ENCODE results near the gene ROBO3. TPM values are rescaled to one million over a fixed set of nuclear protein-coding genes. Genes with fewer than 3 reads are reported as not detected.

Gene ROBO3
- total RNA-seq, 1 donor from 2014 or later = 14.1 TPM

DNA sequence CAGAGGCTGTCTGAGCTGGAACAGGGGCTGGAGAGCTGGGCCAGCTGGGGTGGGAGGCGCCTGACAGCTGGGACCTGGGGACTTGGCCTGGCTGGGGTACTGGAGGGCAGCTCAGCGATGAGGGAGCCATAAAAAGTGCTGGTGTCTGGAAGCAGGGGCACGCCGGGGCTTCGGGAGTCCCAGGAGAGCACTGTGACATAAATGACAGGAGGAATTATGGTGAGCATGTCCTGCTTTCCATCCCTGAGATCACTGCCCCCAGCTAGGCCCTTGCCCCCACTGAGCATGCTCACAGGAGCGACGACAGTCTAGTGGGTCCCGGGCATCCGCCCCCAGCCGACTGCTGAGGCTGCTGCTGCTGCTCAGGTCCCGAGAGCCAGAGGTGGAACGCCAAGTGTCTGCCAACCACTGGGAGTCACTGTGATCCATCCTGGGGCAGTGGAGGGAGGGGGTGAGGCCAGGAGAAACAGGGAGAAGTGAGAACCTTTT lies 26.2 kb downstream of the ROBO3 start:
- no peak for DNase-seq (ENCODE audit: low read depth)

DNA sequence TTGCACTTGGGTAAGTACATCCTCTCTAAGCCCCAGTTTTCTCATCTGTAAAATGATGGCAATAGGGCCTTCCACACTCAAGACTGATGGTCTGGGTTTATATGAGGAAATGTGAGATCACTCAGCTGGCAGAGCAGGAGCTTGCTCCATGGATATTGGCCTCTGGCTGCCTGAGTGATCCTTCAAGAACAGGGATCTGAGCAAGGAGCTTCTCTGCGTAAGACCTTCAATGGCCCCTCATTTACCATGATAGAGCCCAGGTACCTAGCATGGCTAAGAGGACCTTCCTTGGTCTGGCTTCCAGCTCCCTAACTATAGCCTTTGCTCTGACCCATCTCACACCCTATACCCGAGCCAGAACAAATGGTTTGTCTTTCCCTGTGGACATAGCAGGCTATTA lies 26.9 kb downstream of the ROBO3 start:
- no peak for DNase-seq (ENCODE audit: low read depth)

DNA sequence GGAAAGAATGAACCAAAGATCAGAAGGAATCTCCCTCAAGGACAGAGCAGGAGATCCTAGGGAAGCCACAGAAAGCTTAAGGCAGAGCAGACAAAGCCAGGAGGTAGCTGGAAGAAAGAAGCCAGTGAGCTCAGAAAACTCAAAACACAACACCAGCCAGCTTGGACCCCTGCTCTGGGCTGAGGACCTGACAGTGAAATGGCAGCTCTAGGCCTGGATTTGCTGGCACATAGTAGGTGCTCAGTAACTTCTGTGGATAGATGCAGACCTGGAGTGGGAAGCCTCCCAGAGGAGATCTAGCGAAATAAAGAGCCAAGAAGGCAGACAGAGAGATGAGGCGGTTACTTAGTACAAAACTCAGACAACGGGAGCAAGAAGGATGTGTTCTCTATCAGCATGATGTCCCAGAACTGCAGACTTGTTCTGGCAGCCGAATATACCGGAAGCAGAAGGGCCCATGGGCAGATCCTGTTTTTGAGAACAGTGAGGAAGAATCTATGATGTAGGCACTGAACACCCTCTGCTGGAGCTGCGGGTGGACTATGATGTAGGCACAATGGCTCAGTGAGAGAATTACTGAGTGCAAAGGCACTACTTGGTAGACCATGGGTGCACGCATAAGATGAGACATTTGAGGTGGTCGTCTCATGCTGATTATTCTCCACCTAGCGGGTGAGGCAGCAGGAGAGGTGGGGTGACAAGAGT lies 27.7 kb downstream of the ROBO3 start:
- DNase-seq (ENCODE audit: low read depth) = no peak

DNA sequence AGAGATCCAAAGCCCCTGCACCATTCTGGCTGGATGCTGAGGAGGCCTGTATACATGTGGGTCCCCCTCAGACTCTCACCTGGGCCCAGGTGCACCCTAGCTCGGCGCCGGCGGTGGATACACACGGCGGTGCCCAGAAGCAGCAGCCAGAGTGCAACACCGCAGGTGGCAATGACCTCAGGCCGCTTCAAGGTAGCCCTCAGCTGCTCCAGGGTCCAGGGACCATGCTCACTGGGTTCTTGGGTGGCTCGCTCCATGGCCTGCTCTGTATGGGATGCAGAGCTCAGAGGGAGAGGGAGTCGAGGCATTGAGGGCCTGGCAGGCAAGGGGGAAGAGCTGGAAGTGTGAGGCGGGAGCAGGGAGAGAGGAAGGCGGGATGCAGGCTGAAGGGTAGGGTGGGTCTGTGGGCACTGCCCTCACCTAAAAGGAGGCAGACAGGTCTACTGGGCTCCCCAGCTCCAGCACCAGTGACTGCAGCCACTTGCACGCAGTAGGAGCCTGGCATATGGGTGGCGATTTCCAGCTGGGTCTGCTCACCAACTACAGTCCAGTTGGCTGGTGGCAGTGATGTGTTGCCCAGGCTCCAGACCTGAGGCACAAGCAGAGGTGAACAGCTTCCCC lies 28.7 kb downstream of the ROBO3 start:
- DNase-seq (ENCODE audit: low read depth) = no peak

GRCh38 chr11:124894606-124895430 lies 29.6 kb downstream of the ROBO3 start:
- DNase-seq (ENCODE audit: low read depth) = no peak

DNA sequence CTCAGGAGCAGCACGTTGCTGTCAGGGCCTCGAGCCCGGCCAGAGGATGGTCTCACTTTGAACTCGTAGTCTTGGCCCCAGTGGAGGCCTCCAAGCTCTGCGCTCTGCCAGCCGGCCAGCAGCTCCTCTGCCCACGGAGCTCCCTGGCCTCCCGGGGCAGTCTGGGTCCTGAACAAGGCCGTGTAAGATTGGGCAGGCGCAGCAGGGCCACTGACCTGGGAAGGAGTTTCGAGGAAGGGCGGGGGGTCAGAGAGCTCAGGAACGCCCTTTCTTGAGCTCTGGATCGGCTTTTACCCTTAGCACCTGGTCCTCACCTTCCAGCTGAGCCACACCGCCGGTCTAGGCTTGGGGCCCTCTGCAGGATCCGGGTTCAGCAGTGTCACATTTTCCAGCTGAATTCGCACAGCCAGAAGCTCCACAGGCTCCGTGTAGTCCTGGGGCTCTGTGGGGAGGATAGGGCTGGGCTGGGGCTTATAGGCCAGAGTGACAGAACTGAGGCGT lies 30.3 kb downstream of the ROBO3 start:
- no peak for DNase-seq (ENCODE audit: low read depth)

DNA sequence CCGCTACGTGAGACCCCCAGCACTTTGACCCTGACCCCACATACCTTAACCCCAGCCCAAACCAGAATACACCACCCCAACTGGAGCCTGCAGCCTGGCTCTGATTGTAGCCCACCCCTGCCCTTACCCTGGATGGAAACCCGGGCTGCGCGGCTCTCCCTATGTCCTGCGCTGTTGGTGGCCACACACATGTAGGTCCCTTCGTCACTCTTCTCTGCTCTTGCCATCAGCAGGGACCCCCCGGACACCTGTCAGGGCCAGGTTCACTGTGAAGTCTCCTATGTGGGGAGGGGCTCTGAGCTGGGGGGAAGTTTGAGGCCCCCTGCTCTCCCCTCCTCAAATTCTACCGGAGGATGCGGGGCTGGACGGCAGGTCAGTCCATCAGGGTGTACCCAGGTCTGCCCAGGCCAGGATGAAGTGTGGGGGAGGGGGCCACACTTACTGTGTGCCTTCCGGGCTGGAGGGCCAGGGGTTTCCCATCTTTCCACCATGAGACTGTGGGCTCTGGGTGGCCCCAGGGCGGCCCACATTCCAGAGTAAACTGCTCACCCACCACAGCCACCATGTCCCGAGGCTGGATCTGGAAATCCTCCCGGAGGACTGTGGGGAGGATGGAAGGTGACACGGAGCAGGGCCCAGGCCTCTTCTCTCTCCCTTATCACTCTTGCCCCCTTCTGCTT lies 31.0 kb downstream of the ROBO3 start:
- peak; percentile 62 for DNase-seq (ENCODE audit: low read depth)

DNA sequence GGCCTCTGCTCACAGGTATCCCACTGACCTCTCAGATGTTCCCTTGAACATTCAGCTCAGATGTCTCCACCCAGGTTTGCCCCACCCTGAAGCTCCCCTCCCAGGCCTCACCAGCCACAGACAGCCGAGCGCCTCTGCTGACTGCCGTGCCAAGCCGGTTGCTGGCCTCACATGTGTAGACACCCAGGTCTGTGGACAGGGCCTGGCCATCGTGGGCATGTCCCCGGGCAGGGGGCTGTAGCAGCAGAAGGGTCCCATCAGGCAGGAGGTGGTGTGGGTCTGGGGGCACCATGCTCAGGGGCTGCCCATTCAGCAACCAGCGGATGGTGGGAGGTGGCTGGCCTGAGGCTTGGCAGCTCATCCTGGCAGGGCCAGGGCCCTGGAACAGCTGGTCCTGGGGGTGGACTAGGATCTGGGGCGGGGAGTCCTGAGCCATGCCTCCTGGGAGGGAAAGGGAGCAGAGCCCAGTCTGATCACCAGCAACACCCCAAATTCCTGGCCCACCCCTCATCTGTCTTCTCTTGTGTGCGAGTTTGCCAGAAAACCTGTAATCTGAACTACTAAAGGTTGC lies 31.7 kb downstream of the ROBO3 start:
- DNase-seq (ENCODE audit: low read depth) = peak; percentile 84

DNA sequence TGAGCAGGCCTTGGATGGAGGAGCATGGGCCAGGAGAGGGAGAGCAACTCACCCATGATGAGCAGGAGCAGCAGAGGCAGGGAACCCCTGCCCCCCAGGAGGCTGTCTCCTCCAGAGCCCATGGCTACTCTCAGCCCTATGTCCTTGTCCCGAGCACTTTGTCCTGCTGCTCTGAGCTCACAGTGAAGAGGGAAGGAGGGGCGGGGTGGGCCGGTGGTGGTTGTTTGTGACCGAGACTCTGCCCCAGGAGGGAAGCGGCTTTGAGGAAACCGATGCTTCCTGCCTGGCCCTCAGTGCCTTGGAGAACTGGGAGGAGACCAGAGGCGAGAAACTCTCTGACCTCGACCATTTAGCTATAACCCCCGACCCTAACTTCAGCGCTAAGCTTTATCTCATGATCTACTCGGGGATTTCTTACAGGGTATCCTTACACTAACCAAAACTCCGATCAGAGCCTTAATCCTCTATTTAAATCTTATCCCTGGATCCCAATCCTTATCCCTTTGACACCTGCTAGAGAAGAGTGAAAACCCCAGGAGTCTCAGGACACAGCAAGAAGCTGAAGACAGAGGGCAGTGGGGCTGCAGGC lies 32.5 kb downstream of the ROBO3 start, which contains the start of gene ROBO4:
Gene ROBO4 (minus strand): TSS at position 192 of the 589 bp plus-strand sequence. CDS start 70 bp downstream, at position 122.
- DNase-seq (ENCODE audit: low read depth) = no peak

GRCh38 chr11:124898263-124898680 lies 33.0 kb downstream of the ROBO3 start:
- peak; percentile 80 for DNase-seq (ENCODE audit: low read depth)

DNA sequence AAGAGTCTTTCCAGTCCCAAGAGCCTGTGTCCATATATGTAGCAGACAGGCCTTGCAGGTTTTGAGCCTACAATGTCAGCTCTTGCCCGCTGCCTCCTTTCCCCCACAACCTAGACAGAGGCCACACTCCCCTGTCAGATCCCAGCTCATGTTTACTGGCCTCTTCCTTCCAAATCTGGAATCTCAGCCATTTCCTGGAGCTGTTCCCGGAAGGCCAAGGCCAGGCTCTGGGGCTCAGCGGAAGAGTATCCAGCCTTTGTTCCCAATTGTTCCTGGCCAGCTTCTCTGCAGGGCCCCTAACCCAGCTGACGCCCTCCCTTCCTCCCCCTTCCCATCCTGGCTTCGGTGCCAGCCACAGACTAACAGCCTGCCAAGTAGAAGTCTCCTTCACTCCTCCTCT lies 33.5 kb downstream of the ROBO3 start:
- DNase-seq (ENCODE audit: low read depth) = peak; percentile 82

GRCh38 chr11:124899383-124900145 lies 34.3 kb downstream of the ROBO3 start:
- peak; percentile 40 for DNase-seq (ENCODE audit: low read depth)

- DNase-seq (ENCODE audit: low read depth) = peak; percentile 89
Observed at GRCh38 chr11:124900464-124900863, 35.2 kb downstream of the ROBO3 start.

DNA sequence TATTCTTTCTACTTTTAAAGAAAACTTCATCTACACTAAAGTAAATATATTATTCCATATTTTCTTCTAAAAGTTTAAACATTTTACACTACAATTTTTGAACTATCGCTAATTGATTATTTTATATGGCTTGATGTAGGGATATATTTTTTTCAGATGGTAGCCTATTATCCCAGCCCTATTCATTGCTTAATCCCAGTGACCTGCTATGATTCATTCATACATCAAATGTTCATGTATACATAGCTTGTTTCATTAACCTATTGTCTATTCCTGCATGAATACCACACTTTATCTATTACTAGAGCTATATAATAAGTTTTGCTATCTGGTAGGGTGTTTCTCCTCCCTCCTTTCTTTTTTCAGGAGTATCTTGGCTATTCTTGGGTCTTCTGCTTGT lies 37.4 kb downstream of the ROBO3 start:
- no peak for DNase-seq (ENCODE audit: low read depth)

- DNase-seq (ENCODE audit: low read depth) = peak; percentile 33
Observed at GRCh38 chr11:124915541-124916369, 50.5 kb downstream of the ROBO3 start.

DNA sequence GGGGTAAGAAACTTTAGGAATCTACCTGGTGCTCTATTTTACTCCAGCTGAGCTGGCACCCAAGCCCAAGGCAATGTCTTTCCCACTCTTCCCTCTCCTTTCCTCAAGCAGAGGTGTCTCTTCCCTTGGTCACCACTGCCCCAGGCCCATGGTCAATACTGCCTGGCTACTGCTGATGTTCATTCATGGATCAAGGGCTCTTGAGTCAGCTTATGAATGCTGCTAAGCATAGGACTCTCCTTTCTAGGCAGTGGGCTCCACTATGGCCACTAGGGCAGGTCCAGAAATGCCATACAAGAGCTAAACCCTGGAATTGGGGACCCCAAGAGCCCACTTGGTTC lies 51.1 kb downstream of the ROBO3 start:
- DNase-seq (ENCODE audit: low read depth) = no peak

GRCh38 chr11:124917115-124917637 lies 51.9 kb downstream of the ROBO3 start:
- peak; percentile 76 for DNase-seq (ENCODE audit: low read depth)

DNA sequence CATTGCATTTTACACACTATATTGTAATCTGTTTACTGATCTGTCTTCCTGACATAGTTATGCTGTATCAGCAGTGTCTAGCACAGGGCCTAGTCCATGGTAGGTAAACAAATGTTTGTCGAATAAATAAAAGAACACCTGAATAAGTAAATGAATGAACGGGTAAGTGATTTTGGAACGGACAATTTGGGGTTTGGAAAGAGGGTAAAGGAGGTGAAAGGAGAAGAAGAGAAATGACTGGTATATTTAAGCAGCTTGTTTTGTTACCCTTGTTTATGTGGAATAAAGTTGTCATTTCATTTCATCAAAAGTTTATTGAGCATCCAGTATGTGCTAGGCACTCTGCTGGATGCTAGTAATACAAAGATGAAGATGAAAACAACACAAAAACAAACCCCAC lies 53.7 kb downstream of the ROBO3 start, which contains the start of gene HEPN1:
Gene HEPN1 (plus strand): TSS at position 301 of the 400 bp plus-strand sequence.
- DNase-seq (ENCODE audit: low read depth) = no peak
